Adrenal gland (tissue), 12 donors: ENCODE data around the gene MAPK4. TPM values are rescaled to one million over a fixed set of nuclear protein-coding genes. Genes with fewer than 3 reads are reported as not detected.
"Not testable (repeated sequence)": the region's sequence is repeated elsewhere in the genome, so short reads cannot be mapped to it uniquely, and the experiment has no call there.

Experiments used
- DNase-seq, 7 donors: peaks; one replicate each; pipeline ENCODE4 v3.0.0-alpha.2; 2019 to 2020
- H3K27ac ChIP-seq, 5 donors: fragments of 200-600 bp; sonication (generic) in 4 of 5; 1 replicate in 3 of 5; 2 replicates in 2 of 5; pipeline versions ENCODE4 v1.5.1 to v1.8.0; 2016 to 2020; ENCODE audit warnings: mild to moderate bottlenecking in 1 of 5
- H3K27me3 ChIP-seq: fragments of 200-600 bp; 2 replicates; pipeline ENCODE4 v1.8.0; 2021
- H3K36me3 ChIP-seq, 2 donors: fragments of 200-600 bp; replicated peaks in 1 of 2; 1 replicate in 1 of 2; 2 replicates in 1 of 2; pipeline versions ENCODE4 v1.5.1 to v1.8.0; 2018 to 2022
- H3K4me1 ChIP-seq, 2 donors: fragments of 200-600 bp; replicated peaks in 1 of 2; 1 replicate in 1 of 2; 2 replicates in 1 of 2; pipeline versions ENCODE4 v1.5.1 to v1.8.0; 2018 to 2021
- H3K4me3 ChIP-seq, 4 donors: fragments of 200-600 bp; sonication (generic) in 3 of 4; one replicate each; pipeline ENCODE4 v1.5.1; 2016 to 2018
- H3K9me3 ChIP-seq, 3 donors: fragments of 200-600 bp; sonication (generic) in 1 of 3; replicated peaks in 1 of 3; 1 replicate in 2 of 3; 2 replicates in 1 of 3; pipeline versions ENCODE4 v1.5.1 to v1.8.0; 2016 to 2021
- CTCF ChIP-seq, 6 experiments: fragments of 450-650 bp in 4 of 6; fragments of 200-600 bp in 2 of 6; sonication (generic) in 1 of 6; IDR thresholded peaks; 1 replicate in 5 of 6; 2 replicates in 1 of 6; pipeline versions ENCODE4 v1.5.1 to v1.8.0; 2016 to 2021; ENCODE audit warnings: antibody characterized with exemption in 6 of 6, mild to moderate bottlenecking in 2 of 6, moderate library complexity in 1 of 6
- POLR2A ChIP-seq, 2 donors: fragments of 450-650 bp; IDR thresholded peaks; one replicate each; pipeline ENCODE4 v1.6.1; 2017; ENCODE audit warnings: antibody characterized with exemption in 2 of 2, mild to moderate bottlenecking in 2 of 2, moderate library complexity in 1 of 2
- WGBS, 4 donors: extraction: QIAGEN DNeasy Blood & Tissue Kit in 2 of 4; methylation state at CpG; one replicate each; pipeline versions ENCODE4 v1.1.5 to v1.1.7; 2013 to 2017; 5-methylcytosine and 5-hydroxymethylcytosine counted together
- intact Hi-C, 2 donors: fragments of 100-400 bp; cut with DNase I; formaldehyde crosslinking; loops; one replicate each; pipeline versions ENCODE4 v1.14.1 to v1.15.0; 2022 to 2023
- polyA plus RNA-seq, 3 donors: library from polyadenylated mRNA; stranded (reverse); fragments of 200-250 nt in 2 of 3; fragments of 350-450 nt in 1 of 3; fragmentation: Illumina TruSeq in 1 of 3; extraction: RNeasy Lipid Tissue Mini Kit (QIAGEN cat#74804) in 1 of 3; gene quantifications; one replicate each; pipeline ENCODE4 v1.2.3, GENCODE V29; 2013 to 2014
- total RNA-seq, 9 donors: library from RNA; depleted of rRNA in 4 of 9; stranded (reverse); fragments of >200 nt in 4 of 9; fragments of 120-200 nt in 1 of 9; fragmentation: NEBNext Ultra II Directional in 1 of 9; extraction: Animal tissue kit (Norgen Biotek cat#: 25700) in 1 of 9; gene quantifications; one replicate each; pipeline versions ENCODE4 v1.1.0 to v1.2.4, GENCODE V29; 2013 to 2023
- donor health status: healthy with polysubstance abuse.
- donor health status: Bipolar disorder and iron deficiency.
- donor health status: DM: yes; HTN: yes; CAD: no.
- donor health status: DM: no; HTN: no; CAD: no.
- donor health status: DM: no; HTN: no; CAD: no.
- donor health status: DM: yes; HTN: yes; CAD: no.

MAPK4 gene
- total and polyA plus RNA-seq, 12 donors: 16.3 to 231 (median 33.9) TPM

- TF ChIP-seq CTCF (IDR thresholded peaks at IDR 0.05) (no peak), POLR2A (IDR thresholded peaks at IDR 0.05) (no peak)
- no peaks in the 10 kb centered on the region for H3K4me1 ChIP-seq
- no peak overlapping the region for H3K27ac ChIP-seq
- no peaks in the 10 kb centered on the region for H3K27me3 ChIP-seq
- H3K9me3 ChIP-seq: no peaks in the 10 kb centered on the region
- WGBS, 4 donors: 80 to 90% (median 84%) methylated on average over 3 to 5 of the region's 5 CpGs
- H3K4me3 ChIP-seq: no peak overlapping the region
- H3K36me3 ChIP-seq: no peaks in the 10 kb centered on the region
- peak in 1 of 7 donors; percentile 31 for DNase-seq
- intact Hi-C loops: no loop called here
These were observed 46.7 kb downstream of the MAPK4 start for GRCh38 chr18:50606609-50607008.

GRCh38 chr18:50607378-50607926 lies 47.6 kb downstream of the MAPK4 start:
- Histone ChIP-seq H3K27ac (peak overlapping the region in 1 of 5 donors; percentile 10), H3K27me3 (no peaks in the 10 kb centered on the region), H3K9me3 (no peaks in the 10 kb centered on the region), H3K4me1 (no peaks in the 10 kb centered on the region), H3K4me3 (no peak overlapping the region), H3K36me3 (no peaks in the 10 kb centered on the region)
- 34 to 58% (median 53%) methylated on average over 5 of the region's 5 CpGs for WGBS, 4 donors
- peak in 2 of 7 donors; percentile 44 to 66 for DNase-seq
- intact Hi-C loops: no loop called here
- TF ChIP-seq CTCF (IDR thresholded peaks at IDR 0.05) (no peak), POLR2A (IDR thresholded peaks at IDR 0.05) (no peak)

GRCh38 chr18:50609171-50609570 lies 49.3 kb downstream of the MAPK4 start:
- H3K4me3 ChIP-seq, H3K36me3 ChIP-seq, DNase-seq, H3K4me1 ChIP-seq, intact Hi-C loops, H3K27ac ChIP-seq, H3K27me3 ChIP-seq: not testable (repeated sequence)
- WGBS, 4 donors: 92 to 94% (median 94%) methylated on average over 12 to 26 of the region's 26 CpGs
- peaks cover 0 to 12% (median 0%) of the 10 kb centered on the region in 3 donors for H3K9me3 ChIP-seq

- intact Hi-C loops: no loop called here
- 88 to 98% (median 92%) methylated on average over 4 of the region's 4 CpGs for WGBS, 4 donors
- TF ChIP-seq POLR2A (IDR thresholded peaks at IDR 0.05) (no peak), CTCF (IDR thresholded peaks at IDR 0.05) (no peak)
- Histone ChIP-seq H3K4me3 (no peak overlapping the region), H3K4me1 (peaks cover 0 to 3% of the 10 kb centered on the region in 2 donors), H3K27me3 (no peaks in the 10 kb centered on the region), H3K9me3 (peaks cover 0 to 12% (median 0%) of the 10 kb centered on the region in 3 donors), H3K36me3 (no peaks in the 10 kb centered on the region), H3K27ac (peak overlapping the region in 2 of 5 donors; percentile 69 to 82)
- DNase-seq: no peak
These were observed 50.5 kb downstream of the MAPK4 start for GRCh38 chr18:50610349-50610748.

GRCh38 chr18:50611529-50611941 lies 51.6 kb downstream of the MAPK4 start:
- TF ChIP-seq CTCF (IDR thresholded peaks at IDR 0.05) (no peak), POLR2A (IDR thresholded peaks at IDR 0.05) (no peak)
- DNase-seq: peak; percentile 51 to 91 (median 80)
- H3K9me3 ChIP-seq: peaks cover 0 to 12% (median 0%) of the 10 kb centered on the region in 3 donors
- H3K27ac ChIP-seq: peak overlapping the region in 4 of 5 donors; percentile 27 to 82 (median 66)
- no peaks in the 10 kb centered on the region for H3K27me3 ChIP-seq
- WGBS, 4 donors: 43 to 50% (median 45%) methylated on average over 5 of the region's 5 CpGs
- H3K4me3 ChIP-seq: no peak overlapping the region
- no peaks in the 10 kb centered on the region for H3K36me3 ChIP-seq
- peaks cover 0 to 6% of the 10 kb centered on the region in 2 donors for H3K4me1 ChIP-seq
- intact Hi-C loops: no loop called here
